Sigmoid colon (tissue), 7 donors: ENCODE measurements around the gene PGM1. TPM values are rescaled to one million over a fixed set of nuclear protein-coding genes. Genes with fewer than 3 reads are reported as not detected.

Experiments used
- DNase-seq: peaks from one replicate; pipeline ENCODE4 v3.0.0-alpha.2; 2019
- H3K27ac ChIP-seq, 4 donors: fragments of 200-600 bp; sonication (generic); one replicate each; pipeline ENCODE4 v1.5.1; 2016 to 2019; ENCODE audit warnings: mild to moderate bottlenecking in 1 of 4
- H3K27me3 ChIP-seq, 3 donors: fragments of 200-600 bp; sonication (generic); one replicate each; pipeline ENCODE4 v1.5.1; 2019; ENCODE audit warnings: mild to moderate bottlenecking in 1 of 3
- H3K36me3 ChIP-seq, 4 donors: fragments of 200-600 bp; sonication (generic); one replicate each; pipeline ENCODE4 v1.5.1; 2016 to 2019
- H3K4me1 ChIP-seq, 4 donors: fragments of 200-600 bp; sonication (generic); one replicate each; pipeline ENCODE4 v1.5.1; 2017 to 2019
- H3K4me3 ChIP-seq, 4 donors: fragments of 200-600 bp; sonication (generic); one replicate each; pipeline ENCODE4 v1.5.1; 2017 to 2019; ENCODE audit warnings: mild to moderate bottlenecking in 2 of 4, moderate library complexity in 1 of 4
- H3K9me3 ChIP-seq, 4 donors: fragments of 200-600 bp in 3 of 4; sonication (generic) in 3 of 4; one replicate each; pipeline versions ENCODE4 v1.5.1 to v1.6.1; 2013 to 2019
- EP300 ChIP-seq, 4 donors: sonication (generic); formaldehyde crosslinking; IDR thresholded peaks; one replicate each; pipeline ENCODE4 v1.6.1; 2017; ENCODE audit warnings: antibody characterized with exemption in 4 of 4
- POLR2A ChIP-seq, 2 donors: fragments of 450-650 bp; IDR thresholded peaks; one replicate each; pipeline ENCODE4 v1.6.1; 2016; ENCODE audit warnings: antibody characterized with exemption in 2 of 2, mild to moderate bottlenecking in 2 of 2, moderate library complexity in 2 of 2
- POLR2AphosphoS5 ChIP-seq, 4 donors: sonication (generic); formaldehyde crosslinking; IDR thresholded peaks; one replicate each; pipeline ENCODE4 v1.6.1; 2017; ENCODE audit warnings: antibody characterized with exemption in 4 of 4
- WGBS, 2 donors: extraction: QIAGEN DNeasy Blood & Tissue Kit; methylation state at CpG; one replicate each; pipeline ENCODE4 v1.1.7; 2013; 5-methylcytosine and 5-hydroxymethylcytosine counted together
- intact Hi-C: fragments of 100-400 bp; cut with DNase I; formaldehyde crosslinking; loops from one replicate; pipeline ENCODE4 v1.15.1; 2023
- polyA plus RNA-seq, 3 donors: library from polyadenylated mRNA; stranded (reverse); fragments of 200-250 nt; gene quantifications; one replicate each; pipeline ENCODE4 v1.2.3, GENCODE V29; 2013
- total RNA-seq, 4 donors: library from RNA; depleted of rRNA; stranded (reverse); fragments of >200 nt; gene quantifications; one replicate each; pipeline ENCODE4 v1.1.0, GENCODE V29; 2016
- TF ChIP-seq, protein P1 (sequence below), 4 experiments: fragments of 450-650 bp in 3 of 4; fragments of 200-600 bp in 1 of 4; IDR thresholded peaks; one replicate each; pipeline ENCODE4 v1.5.1; 2016 to 2019; ENCODE audit warnings: antibody characterized with exemption in 4 of 4, mild to moderate bottlenecking in 3 of 4, moderate library complexity in 2 of 4
- donor health status: healthy with polysubstance abuse.
- donor health status: Bipolar disorder and iron deficiency.
- donor health status: healthy.

PGM1 gene
- total and polyA plus RNA-seq, 7 donors, result 36.1 to 59.6 (median 53.5) TPM

- peak overlapping the region; percentile 20 to 69 (median 44) for H3K27ac ChIP-seq
- intact Hi-C loops, result no loop called here
- H3K4me3 ChIP-seq, result no peak overlapping the region
- DNase-seq, result peak; percentile 84
- 77 to 81% methylated on average over 6 of the region's 6 CpGs for WGBS, 2 donors
- no peaks in the 10 kb centered on the region for H3K9me3 ChIP-seq
- no peaks in the 10 kb centered on the region for H3K27me3 ChIP-seq
- peak in 3 of 4 donors; percentile 48 to 63 (median 50) for TF ChIP-seq POLR2AphosphoS5 (IDR thresholded peaks at IDR 0.05)
- no peak for TF ChIP-seq POLR2A (IDR thresholded peaks at IDR 0.05)
- TF ChIP-seq, protein P1, sequence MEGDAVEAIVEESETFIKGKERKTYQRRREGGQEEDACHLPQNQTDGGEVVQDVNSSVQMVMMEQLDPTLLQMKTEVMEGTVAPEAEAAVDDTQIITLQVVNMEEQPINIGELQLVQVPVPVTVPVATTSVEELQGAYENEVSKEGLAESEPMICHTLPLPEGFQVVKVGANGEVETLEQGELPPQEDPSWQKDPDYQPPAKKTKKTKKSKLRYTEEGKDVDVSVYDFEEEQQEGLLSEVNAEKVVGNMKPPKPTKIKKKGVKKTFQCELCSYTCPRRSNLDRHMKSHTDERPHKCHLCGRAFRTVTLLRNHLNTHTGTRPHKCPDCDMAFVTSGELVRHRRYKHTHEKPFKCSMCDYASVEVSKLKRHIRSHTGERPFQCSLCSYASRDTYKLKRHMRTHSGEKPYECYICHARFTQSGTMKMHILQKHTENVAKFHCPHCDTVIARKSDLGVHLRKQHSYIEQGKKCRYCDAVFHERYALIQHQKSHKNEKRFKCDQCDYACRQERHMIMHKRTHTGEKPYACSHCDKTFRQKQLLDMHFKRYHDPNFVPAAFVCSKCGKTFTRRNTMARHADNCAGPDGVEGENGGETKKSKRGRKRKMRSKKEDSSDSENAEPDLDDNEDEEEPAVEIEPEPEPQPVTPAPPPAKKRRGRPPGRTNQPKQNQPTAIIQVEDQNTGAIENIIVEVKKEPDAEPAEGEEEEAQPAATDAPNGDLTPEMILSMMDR (IDR thresholded peaks at IDR 0.05), result no peak
- H3K4me1 ChIP-seq, result peaks cover 0 to 58% (median 24%) of the 10 kb centered on the region in 4 donors
- H3K36me3 ChIP-seq, result no peaks in the 10 kb centered on the region
Measured at GRCh38 chr1:63621698-63622097, 28.5 kb downstream of the PGM1 start.

GRCh38 chr1:63622849-63623566 lies 29.8 kb downstream of the PGM1 start:
- H3K27ac ChIP-seq, result peak overlapping the region in 1 of 4 donors; percentile 69
- no peaks in the 10 kb centered on the region for H3K9me3 ChIP-seq
- intact Hi-C loops, result no loop called here
- peaks cover 0 to 61% (median 24%) of the 10 kb centered on the region in 4 donors for H3K4me1 ChIP-seq
- TF ChIP-seq EP300 (IDR thresholded peaks at IDR 0.05) (no peak), POLR2A (IDR thresholded peaks at IDR 0.05) (no peak), POLR2AphosphoS5 (IDR thresholded peaks at IDR 0.05) (no peak)
- TF ChIP-seq, protein P1 (IDR thresholded peaks at IDR 0.05), result no peak
- 83 to 86% methylated on average over 7 of the region's 7 CpGs for WGBS, 2 donors
- H3K4me3 ChIP-seq, result no peak overlapping the region
- DNase-seq, result no peak
- H3K27me3 ChIP-seq, result no peaks in the 10 kb centered on the region
- no peaks in the 10 kb centered on the region for H3K36me3 ChIP-seq

DNA sequence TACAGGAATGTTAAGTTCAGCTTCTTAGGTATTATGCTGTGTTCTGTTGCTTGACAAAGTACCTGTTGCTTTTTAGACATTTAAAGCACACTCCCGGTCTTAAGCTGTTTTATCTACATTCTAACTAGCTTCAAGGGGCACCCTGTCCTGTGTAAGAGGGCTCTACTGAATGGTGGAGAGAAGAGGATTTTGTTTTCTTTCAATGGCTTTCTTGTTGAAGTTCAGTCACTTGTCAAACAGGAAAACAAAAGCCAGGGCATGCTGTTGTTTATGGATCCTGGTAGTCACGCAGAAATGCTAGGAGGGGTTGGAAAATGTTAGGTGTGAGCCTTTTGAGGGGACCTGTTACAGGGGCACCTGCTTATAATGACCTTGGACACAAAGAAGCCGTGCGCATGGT lies 30.7 kb downstream of the PGM1 start:
- Histone ChIP-seq H3K4me1 (peaks cover 0 to 58% (median 24%) of the 10 kb centered on the region in 4 donors), H3K36me3 (no peaks in the 10 kb centered on the region), H3K27ac (no peak overlapping the region), H3K27me3 (no peaks in the 10 kb centered on the region), H3K9me3 (no peaks in the 10 kb centered on the region), H3K4me3 (no peak overlapping the region)
- WGBS, 2 donors, result 95% methylated on average over 4 of the region's 4 CpGs
- no peak for TF ChIP-seq POLR2AphosphoS5 (IDR thresholded peaks at IDR 0.05)
- no peak for TF ChIP-seq EP300 (IDR thresholded peaks at IDR 0.05)
- intact Hi-C loops, result no loop called here
- DNase-seq, result no peak

GRCh38 chr1:63624911-63625310 lies 31.7 kb downstream of the PGM1 start:
- DNase-seq, result no peak
- peaks cover 0 to 6% (median 2%) of the 10 kb centered on the region in 4 donors for H3K36me3 ChIP-seq
- H3K4me1 ChIP-seq, result peaks cover 0 to 58% (median 24%) of the 10 kb centered on the region in 4 donors
- TF ChIP-seq, protein P1 (IDR thresholded peaks at IDR 0.05), result no peak
- TF ChIP-seq POLR2AphosphoS5 (IDR thresholded peaks at IDR 0.05) (no peak), EP300 (IDR thresholded peaks at IDR 0.05) (no peak), POLR2A (IDR thresholded peaks at IDR 0.05) (no peak)
- H3K9me3 ChIP-seq, result no peaks in the 10 kb centered on the region
- H3K27ac ChIP-seq, result no peak overlapping the region
- no peak overlapping the region for H3K4me3 ChIP-seq
- intact Hi-C loops, result no loop called here
- no peaks in the 10 kb centered on the region for H3K27me3 ChIP-seq
- WGBS, 2 donors, result 92 to 93% methylated on average over 1 of the region's 1 CpG

DNA sequence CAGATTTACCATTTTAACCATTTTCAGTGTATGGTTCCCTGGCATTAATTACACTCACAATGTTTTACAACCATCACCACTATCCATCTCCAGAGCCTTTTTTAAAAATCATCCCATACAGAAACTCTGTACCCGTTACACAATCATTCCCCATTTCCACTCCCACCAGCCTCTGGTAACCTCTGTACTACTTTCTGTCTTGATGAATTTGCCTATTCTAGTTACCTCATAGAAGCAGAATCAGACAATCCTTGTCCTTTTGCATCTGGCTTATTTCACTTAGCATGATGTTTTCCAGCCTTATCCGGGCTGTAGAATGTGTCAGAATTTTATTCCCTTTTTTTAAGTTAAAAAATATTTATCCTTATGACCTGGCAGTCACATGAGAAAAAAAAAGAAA lies 33.0 kb downstream of the PGM1 start:
- intact Hi-C loops, result no loop called here
- WGBS, 2 donors, result 86 to 93% methylated on average over 2 of the region's 2 CpGs
- H3K4me1 ChIP-seq, result peaks cover 0 to 48% (median 20%) of the 10 kb centered on the region in 4 donors
- no peaks in the 10 kb centered on the region for H3K9me3 ChIP-seq
- no peaks in the 10 kb centered on the region for H3K27me3 ChIP-seq
- peaks cover 0 to 17% (median 6%) of the 10 kb centered on the region in 4 donors for H3K36me3 ChIP-seq
- H3K4me3 ChIP-seq, result no peak overlapping the region
- DNase-seq, result no peak
- TF ChIP-seq, protein P1 (IDR thresholded peaks at IDR 0.05), result no peak
- TF ChIP-seq POLR2AphosphoS5 (IDR thresholded peaks at IDR 0.05), result peak in 2 of 4 donors; percentile 44 to 66
- no peak overlapping the region for H3K27ac ChIP-seq
